Progenitor cell of endocrine pancreas (in vitro differentiated cells): ENCODE measurements around the gene ADGRD2. TPM values are rescaled to one million over a fixed set of nuclear protein-coding genes. Genes with fewer than 3 reads are reported as not detected.

Experiments used
- DNase-seq: peaks from one replicate; pipeline ENCODE4 v3.0.0; 2021; ENCODE audit warnings: low spot score; ENCODE audit not compliant: unreplicated experiment
- H3K27ac Mint-ChIP-seq: 2 replicates; pipeline ENCODE4 v1.8.0; 2021; ENCODE audit warnings: mild to moderate bottlenecking, moderate library complexity, mixed read lengths
- H3K27me3 Mint-ChIP-seq: 2 replicates; pipeline ENCODE4 v1.8.0; 2021; ENCODE audit warnings: mixed read lengths
- H3K36me3 Mint-ChIP-seq: 2 replicates; pipeline ENCODE4 v1.8.0; 2022; ENCODE audit warnings: mixed read lengths; ENCODE audit not compliant: insufficient read depth
- H3K4me1 Mint-ChIP-seq: 2 replicates; pipeline ENCODE4 v1.8.0; 2021; ENCODE audit warnings: low read depth, mixed read lengths
- H3K4me3 Mint-ChIP-seq: 2 replicates; pipeline ENCODE4 v1.8.0; 2021; ENCODE audit warnings: low read depth, mild to moderate bottlenecking, moderate library complexity, mixed read lengths
- H3K9me3 Mint-ChIP-seq: 2 replicates; pipeline ENCODE4 v1.8.0; 2021; ENCODE audit warnings: low read depth, mixed read lengths
- total RNA-seq: library from RNA; stranded (reverse); gene quantifications from 2 replicates; pipeline ENCODE4 v1.2.1, GENCODE V29; 2021
- TF ChIP-seq, protein P1 (sequence below): fragments of 200-600 bp; sonication (generic); IDR thresholded peaks from one replicate; pipeline ENCODE4 v1.5.0; 2021; ENCODE audit warnings: antibody characterized with exemption, mild to moderate bottlenecking; ENCODE audit not compliant: unreplicated experiment

Gene ADGRD2
- total RNA-seq, 1 donor from 2014 or later, result not detected

DNA sequence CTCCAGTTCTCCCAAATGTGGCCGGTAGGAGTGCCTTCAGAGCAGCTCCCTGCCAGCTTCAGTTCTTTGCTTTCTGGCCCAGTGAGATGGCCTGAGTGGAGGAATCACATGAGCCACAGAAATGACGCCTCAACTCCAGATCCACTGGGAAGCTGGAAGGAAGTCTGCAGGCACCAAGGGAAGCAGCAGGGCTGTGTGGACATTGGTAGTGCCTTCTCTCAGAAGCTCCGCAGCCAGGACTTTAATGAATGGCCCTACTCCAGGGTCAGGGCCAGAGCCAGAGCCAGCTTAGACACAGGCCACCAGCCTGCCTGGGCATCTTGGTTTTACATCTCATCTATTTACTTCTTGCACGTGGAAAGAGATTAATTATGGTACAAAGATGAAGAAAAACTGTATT is 23.0 kb upstream of the ADGRD2 start:
- Mint-ChIP-seq H3K4me3 (no peak overlapping the region), H3K9me3 (no peaks in the 10 kb centered on the region), H3K27ac (no peak overlapping the region), H3K4me1 (no peaks in the 10 kb centered on the region), H3K36me3 (no peaks in the 10 kb centered on the region), H3K27me3 (peaks cover 17% of the 10 kb centered on the region)
- no peak for DNase-seq
- TF ChIP-seq, protein P1, sequence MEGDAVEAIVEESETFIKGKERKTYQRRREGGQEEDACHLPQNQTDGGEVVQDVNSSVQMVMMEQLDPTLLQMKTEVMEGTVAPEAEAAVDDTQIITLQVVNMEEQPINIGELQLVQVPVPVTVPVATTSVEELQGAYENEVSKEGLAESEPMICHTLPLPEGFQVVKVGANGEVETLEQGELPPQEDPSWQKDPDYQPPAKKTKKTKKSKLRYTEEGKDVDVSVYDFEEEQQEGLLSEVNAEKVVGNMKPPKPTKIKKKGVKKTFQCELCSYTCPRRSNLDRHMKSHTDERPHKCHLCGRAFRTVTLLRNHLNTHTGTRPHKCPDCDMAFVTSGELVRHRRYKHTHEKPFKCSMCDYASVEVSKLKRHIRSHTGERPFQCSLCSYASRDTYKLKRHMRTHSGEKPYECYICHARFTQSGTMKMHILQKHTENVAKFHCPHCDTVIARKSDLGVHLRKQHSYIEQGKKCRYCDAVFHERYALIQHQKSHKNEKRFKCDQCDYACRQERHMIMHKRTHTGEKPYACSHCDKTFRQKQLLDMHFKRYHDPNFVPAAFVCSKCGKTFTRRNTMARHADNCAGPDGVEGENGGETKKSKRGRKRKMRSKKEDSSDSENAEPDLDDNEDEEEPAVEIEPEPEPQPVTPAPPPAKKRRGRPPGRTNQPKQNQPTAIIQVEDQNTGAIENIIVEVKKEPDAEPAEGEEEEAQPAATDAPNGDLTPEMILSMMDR, result no peak

DNA sequence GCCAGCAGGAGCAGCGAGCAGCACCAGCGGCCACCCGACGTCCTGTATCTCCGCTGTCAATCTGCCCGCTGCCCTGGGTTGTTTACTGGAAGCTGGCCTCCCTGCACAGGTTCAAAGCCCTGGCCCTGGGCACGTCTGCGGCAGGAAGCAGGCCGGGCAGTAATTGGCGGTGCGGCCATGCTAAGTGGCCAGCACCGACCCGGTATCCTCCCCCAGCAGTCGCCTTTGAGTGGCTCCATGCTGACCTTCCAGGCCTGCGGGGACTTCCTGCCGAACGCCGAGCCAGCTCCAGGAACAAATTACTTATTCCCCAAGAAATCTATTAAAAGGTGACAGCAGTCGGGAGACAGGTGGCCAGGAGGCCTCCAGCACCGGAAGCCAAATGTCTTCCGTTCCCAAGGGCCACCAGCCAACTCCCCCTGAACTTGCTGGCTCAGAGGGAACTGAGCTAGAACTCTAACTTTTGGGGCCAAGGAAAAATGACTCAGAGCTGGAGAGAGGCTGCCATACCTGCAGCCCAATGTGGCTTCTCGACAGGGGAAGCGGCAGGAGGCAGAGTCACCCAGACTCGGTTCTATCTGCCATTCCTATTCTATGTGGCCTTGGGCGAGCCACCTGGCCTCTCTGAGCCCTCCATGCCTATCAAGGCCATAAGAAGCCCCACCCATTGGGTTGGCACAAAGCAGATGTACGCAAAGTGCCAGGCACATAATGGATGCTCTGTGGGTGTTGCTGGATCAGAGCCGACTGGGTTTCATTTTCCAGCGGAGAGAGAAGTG is 21.3 kb upstream of the ADGRD2 start:
- Mint-ChIP-seq H3K27me3 (peaks cover 20% of the 10 kb centered on the region), H3K9me3 (no peaks in the 10 kb centered on the region)

DNA sequence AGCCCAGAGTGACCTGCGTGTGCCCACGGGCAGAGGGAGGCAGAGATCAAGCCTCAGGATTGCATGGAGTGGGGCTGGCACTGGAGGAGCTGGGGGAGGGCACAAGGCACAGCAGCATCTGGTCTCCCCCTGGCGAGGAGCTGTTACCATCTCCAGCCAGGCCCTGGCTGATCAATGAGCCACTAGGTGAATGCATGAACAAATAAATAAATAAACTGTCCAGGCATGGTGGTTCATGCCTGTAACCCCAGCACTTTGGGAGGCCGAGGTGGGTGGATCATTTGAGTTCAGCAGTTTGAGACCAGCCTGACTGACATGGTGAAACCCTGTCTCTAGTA is 20.8 kb upstream of the ADGRD2 start:
- TF ChIP-seq, protein P1, result no peak
- Mint-ChIP-seq H3K4me1 (no peaks in the 10 kb centered on the region), H3K9me3 (no peaks in the 10 kb centered on the region), H3K27me3 (peaks cover 18% of the 10 kb centered on the region), H3K27ac (no peak overlapping the region), H3K4me3 (no peak overlapping the region), H3K36me3 (no peaks in the 10 kb centered on the region)
- no peak for DNase-seq

More for the DNA sequence above, 21.3 kb upstream of the ADGRD2 start:
- TF ChIP-seq, protein P1, result no peak
- no peak for DNase-seq
- Mint-ChIP-seq H3K4me3 (no peak overlapping the region), H3K4me1 (no peaks in the 10 kb centered on the region), H3K36me3 (no peaks in the 10 kb centered on the region), H3K27ac (no peak overlapping the region)

DNA sequence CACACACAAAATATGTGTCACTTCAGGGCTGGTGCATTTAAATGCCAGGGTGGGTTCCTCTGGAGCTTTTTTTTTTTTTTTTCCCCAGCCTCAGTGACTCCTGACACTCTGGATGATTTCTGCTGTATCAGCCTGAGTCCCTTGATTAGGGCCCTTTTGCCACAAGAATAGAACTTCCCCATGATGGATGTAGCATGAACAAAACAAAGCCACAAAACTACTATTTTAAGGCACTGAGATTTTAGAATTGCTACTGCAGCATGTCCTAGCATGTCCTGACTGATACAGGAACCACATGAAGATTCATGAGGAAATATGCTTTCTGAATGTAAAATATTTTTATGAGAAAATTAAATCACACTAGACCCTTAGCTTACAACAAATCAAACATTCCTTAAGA is 13.9 kb upstream of the ADGRD2 start:
- TF ChIP-seq, protein P1, result no peak
- Mint-ChIP-seq H3K4me1 (no peaks in the 10 kb centered on the region), H3K9me3 (no peaks in the 10 kb centered on the region), H3K36me3 (no peaks in the 10 kb centered on the region), H3K27ac (no peak overlapping the region), H3K4me3 (no peak overlapping the region), H3K27me3 (peaks cover 23% of the 10 kb centered on the region)
- no peak for DNase-seq

DNA sequence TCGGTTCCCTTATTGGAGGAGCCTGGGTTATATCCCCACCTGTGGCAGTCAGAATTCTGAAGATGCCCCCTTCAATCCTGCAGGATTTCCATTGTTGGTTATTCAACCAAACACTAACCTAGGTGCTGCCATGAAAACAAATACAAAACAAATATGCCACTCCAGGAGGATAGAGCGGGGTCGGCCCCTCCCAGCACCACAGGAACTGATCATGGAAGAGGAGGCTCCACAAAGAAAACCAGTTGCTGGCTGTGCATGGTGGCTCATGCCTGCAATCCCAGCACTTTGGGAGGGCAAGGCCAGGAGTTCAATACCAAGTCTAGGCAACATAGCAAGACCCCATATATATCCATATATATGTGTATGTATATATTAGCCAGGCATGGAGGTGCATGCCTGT is 13.2 kb upstream of the ADGRD2 start:
- DNase-seq, result no peak
- Mint-ChIP-seq H3K27ac (no peak overlapping the region), H3K9me3 (no peaks in the 10 kb centered on the region), H3K27me3 (peaks cover 27% of the 10 kb centered on the region), H3K4me1 (no peaks in the 10 kb centered on the region), H3K36me3 (no peaks in the 10 kb centered on the region), H3K4me3 (no peak overlapping the region)
- TF ChIP-seq, protein P1, result no peak
